Fibroblast of lung (primary cell): ENCODE measurements around the gene STIMATE.

ENCODE experiments used
- EZH2 ChIP-seq: IDR thresholded peaks from 2 replicates; pipeline ENCODE4 v1.5.1; 2012; ENCODE audit warnings: low read length, control low read depth, mild to moderate bottlenecking; ENCODE audit errors: missing control alignments
- TF ChIP-seq, protein P1 (sequence below), 2 donors: IDR thresholded peaks in 1 of 2; conservative IDR thresholded peaks in 1 of 2; 1 replicate in 1 of 2; 2 replicates in 1 of 2; pipeline ENCODE4 v1.5.1; 2011 to 2012; ENCODE audit warnings: low read length in 2 of 2, control low read depth in 1 of 2, inconsistent platforms in 1 of 2, low read depth in 1 of 2, mild to moderate bottlenecking in 1 of 2

- no peak for TF ChIP-seq EZH2
- TF ChIP-seq, protein P1, sequence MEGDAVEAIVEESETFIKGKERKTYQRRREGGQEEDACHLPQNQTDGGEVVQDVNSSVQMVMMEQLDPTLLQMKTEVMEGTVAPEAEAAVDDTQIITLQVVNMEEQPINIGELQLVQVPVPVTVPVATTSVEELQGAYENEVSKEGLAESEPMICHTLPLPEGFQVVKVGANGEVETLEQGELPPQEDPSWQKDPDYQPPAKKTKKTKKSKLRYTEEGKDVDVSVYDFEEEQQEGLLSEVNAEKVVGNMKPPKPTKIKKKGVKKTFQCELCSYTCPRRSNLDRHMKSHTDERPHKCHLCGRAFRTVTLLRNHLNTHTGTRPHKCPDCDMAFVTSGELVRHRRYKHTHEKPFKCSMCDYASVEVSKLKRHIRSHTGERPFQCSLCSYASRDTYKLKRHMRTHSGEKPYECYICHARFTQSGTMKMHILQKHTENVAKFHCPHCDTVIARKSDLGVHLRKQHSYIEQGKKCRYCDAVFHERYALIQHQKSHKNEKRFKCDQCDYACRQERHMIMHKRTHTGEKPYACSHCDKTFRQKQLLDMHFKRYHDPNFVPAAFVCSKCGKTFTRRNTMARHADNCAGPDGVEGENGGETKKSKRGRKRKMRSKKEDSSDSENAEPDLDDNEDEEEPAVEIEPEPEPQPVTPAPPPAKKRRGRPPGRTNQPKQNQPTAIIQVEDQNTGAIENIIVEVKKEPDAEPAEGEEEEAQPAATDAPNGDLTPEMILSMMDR (conservative IDR thresholded peaks at IDR 0.05 in 1 of 2, IDR thresholded peaks at IDR 0.05 in 1 of 2; ENCODE audit: low read depth in 1 of 2, low read length in 2 of 2) = no peak
Observed at GRCh38 chr3:52920841-52921240, 23.5 kb upstream of the STIMATE start.
